ENCODE data around the gene TEX52. TPM values are rescaled to one million over a fixed set of nuclear protein-coding genes. Genes with fewer than 3 reads are reported as not detected.
A peak's percentile ranks its signal among the peaks of the same experiment; 100 is the strongest.

The TEX52 gene
- total RNA-seq, 1 donor from 2014 or later: not detected

- peaks cover under 1% of the 10 kb centered on the region for H3K27me3 ChIP-seq (ENCODE audit: control insufficient read depth, insufficient read depth, low read length)
- H3K4me3 ChIP-seq (ENCODE audit: low read depth, low read length): no peak overlapping the region
- TF ChIP-seq, protein P1, sequence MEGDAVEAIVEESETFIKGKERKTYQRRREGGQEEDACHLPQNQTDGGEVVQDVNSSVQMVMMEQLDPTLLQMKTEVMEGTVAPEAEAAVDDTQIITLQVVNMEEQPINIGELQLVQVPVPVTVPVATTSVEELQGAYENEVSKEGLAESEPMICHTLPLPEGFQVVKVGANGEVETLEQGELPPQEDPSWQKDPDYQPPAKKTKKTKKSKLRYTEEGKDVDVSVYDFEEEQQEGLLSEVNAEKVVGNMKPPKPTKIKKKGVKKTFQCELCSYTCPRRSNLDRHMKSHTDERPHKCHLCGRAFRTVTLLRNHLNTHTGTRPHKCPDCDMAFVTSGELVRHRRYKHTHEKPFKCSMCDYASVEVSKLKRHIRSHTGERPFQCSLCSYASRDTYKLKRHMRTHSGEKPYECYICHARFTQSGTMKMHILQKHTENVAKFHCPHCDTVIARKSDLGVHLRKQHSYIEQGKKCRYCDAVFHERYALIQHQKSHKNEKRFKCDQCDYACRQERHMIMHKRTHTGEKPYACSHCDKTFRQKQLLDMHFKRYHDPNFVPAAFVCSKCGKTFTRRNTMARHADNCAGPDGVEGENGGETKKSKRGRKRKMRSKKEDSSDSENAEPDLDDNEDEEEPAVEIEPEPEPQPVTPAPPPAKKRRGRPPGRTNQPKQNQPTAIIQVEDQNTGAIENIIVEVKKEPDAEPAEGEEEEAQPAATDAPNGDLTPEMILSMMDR (IDR thresholded peaks at IDR 0.05; ENCODE audit: insufficient read depth, low read length, poor library complexity, severe bottlenecking): no peak
- no peak for DNase-seq (ENCODE audit: low read depth)
- H3K36me3 ChIP-seq (ENCODE audit: control insufficient read depth, insufficient read depth, low read length): no peaks in the 10 kb centered on the region
Observed at GRCh38 chr12:2841056-2841650, 15.7 kb downstream of the TEX52 start.

GRCh38 chr12:2836574-2836973, 20.3 kb downstream of the TEX52 start:
- Histone ChIP-seq H3K4me3 (ENCODE audit: low read depth, low read length) (no peak overlapping the region), H3K36me3 (ENCODE audit: control insufficient read depth, insufficient read depth, low read length) (no peaks in the 10 kb centered on the region), H3K27me3 (ENCODE audit: control insufficient read depth, insufficient read depth, low read length) (peaks cover 11% of the 10 kb centered on the region)
- TF ChIP-seq, protein P1 (IDR thresholded peaks at IDR 0.05; ENCODE audit: insufficient read depth, low read length, poor library complexity, severe bottlenecking): no peak
- no peak for DNase-seq (ENCODE audit: low read depth)

GRCh38 chr12:2835691-2836403, 21.0 kb downstream of the TEX52 start:
- TF ChIP-seq, protein P1 (IDR thresholded peaks at IDR 0.05; ENCODE audit: insufficient read depth, low read length, poor library complexity, severe bottlenecking): no peak
- no peaks in the 10 kb centered on the region for H3K36me3 ChIP-seq (ENCODE audit: control insufficient read depth, insufficient read depth, low read length)
- no peak for DNase-seq (ENCODE audit: low read depth)
- peaks cover 11% of the 10 kb centered on the region for H3K27me3 ChIP-seq (ENCODE audit: control insufficient read depth, insufficient read depth, low read length)
- no peak overlapping the region for H3K4me3 ChIP-seq (ENCODE audit: low read depth, low read length)

DNA sequence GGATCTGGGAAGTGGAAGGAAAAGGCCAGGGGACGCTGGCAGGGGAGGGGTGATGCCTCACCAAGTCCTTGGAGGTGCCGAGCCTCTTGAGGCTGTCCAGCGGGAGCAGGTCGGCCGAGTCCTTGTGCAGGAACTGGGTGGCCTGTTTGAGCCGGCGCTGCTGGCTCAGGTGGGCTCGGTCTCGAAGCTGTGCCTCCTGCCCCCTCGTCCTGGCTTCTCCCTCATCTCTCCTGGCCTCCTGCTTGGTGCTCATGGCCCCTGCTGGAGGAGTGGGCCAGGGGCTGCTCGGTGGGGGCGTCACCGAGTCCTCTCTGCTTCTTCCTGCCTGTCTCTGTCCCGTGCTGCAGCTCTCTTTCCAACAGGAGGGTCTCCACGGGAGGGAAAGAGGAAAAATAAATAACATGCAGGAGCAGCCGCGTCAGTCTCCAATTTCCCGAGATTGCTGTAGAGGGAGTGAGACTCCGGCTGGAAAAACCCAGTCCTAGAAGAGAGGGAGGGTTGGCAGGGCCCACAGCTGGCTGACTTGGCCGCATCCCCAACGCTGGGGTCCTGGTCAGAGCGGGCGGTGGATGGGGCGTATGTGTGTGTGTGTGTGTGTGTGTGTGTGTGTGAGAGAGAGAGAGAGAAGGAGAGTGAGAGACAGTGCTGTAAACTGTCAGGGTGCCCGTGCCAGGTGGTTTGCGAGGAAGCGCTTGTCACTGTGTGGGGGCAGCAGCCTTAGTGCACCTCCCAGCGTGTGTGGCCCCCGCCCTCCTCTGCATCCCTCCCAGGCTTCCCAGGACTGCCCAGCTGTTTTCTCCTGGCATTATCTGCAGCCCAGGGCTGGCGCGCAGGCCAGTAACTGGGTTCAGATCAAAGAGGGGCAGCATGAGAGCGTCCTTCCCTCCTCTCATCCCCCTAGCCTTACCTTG, 22.0 kb downstream of the TEX52 start, which contains the start of gene NRIP2:
TSS of gene NRIP2 (minus strand) at position 455 of the 911 bp plus-strand sequence. CDS start at position 403, 52 bp downstream.
- Histone ChIP-seq H3K36me3 (ENCODE audit: control insufficient read depth, insufficient read depth, low read length) (no peaks in the 10 kb centered on the region), H3K4me3 (ENCODE audit: low read depth, low read length) (no peak within 1 kb of the TSS), H3K27me3 (ENCODE audit: control insufficient read depth, insufficient read depth, low read length) (peaks cover 11% of the 10 kb centered on the region)
- no peak for DNase-seq (ENCODE audit: low read depth)
- TF ChIP-seq, protein P1 (IDR thresholded peaks at IDR 0.05; ENCODE audit: insufficient read depth, low read length, poor library complexity, severe bottlenecking): peak; percentile 17

DNA sequence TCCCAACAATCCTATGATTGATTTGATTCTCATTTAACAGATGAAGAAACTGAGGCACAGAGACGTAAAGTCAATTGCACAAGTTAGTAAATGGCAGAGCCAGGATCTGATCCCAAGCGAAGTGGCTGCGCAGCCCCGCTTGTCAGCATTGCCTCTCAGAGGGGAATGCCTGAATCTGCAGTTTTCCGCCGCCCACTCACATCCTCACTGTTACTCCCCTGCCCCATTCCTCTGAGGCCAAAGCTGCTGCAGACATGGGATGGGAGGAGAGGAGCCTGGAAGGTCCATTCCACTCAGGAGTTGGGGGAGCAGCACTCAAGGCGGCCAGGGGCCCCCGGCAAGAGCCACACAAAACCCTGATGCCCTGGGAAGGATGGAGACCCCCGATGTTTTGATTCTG, 23.0 kb downstream of the TEX52 start:
- H3K4me3 ChIP-seq (ENCODE audit: low read depth, low read length): no peak overlapping the region
- peaks cover 11% of the 10 kb centered on the region for H3K27me3 ChIP-seq (ENCODE audit: control insufficient read depth, insufficient read depth, low read length)
- DNase-seq (ENCODE audit: low read depth): no peak
- TF ChIP-seq, protein P1 (IDR thresholded peaks at IDR 0.05; ENCODE audit: insufficient read depth, low read length, poor library complexity, severe bottlenecking): no peak
- no peaks in the 10 kb centered on the region for H3K36me3 ChIP-seq (ENCODE audit: control insufficient read depth, insufficient read depth, low read length)

All from kidney epithelial cell (primary cell).